ENCODE results near the gene MCOLN1.
"Not testable (repeated sequence)": the region's sequence is repeated elsewhere in the genome, so short reads cannot be mapped to it uniquely, and the experiment has no call there.

MCOLN1 gene

DNA sequence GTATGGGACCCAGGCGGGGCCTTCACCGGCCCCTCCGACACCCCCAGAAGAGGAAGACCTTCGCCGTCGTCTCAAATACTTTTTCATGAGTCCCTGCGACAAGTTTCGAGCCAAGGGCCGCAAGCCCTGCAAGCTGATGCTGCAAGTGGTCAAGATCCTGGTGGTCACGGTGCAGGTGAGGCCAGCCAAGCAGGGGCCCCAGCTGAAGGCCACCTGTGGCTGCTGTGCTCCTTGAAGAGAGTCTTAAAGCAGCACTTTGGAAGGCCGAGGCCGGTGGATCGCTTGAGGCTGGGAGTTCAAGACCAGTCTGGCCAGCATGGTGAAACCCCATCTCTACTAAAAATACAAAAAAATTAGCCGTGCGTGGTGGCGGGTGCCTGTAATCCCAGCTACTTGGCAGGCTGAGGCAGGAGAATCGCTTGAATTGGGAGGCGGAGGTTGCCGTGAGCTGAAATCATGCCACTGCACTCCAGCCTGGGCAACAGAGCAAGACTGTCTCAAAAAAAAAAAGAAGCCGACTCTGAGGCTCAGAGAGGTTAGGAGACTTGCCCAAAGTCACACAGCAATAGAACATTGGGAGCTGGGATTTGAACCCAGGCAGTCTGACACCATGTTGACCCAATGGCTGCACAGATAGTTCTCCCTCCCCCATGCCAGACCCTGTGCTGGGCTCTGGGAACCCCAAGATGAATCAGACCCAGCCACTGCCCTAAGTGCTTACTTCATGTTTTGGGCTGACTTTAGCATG, 2.7 kb downstream of the MCOLN1 start:
- no peak for DNase-seq (ENCODE audit: low read depth in 1 of 2, low spot score in 1 of 2)

DNA sequence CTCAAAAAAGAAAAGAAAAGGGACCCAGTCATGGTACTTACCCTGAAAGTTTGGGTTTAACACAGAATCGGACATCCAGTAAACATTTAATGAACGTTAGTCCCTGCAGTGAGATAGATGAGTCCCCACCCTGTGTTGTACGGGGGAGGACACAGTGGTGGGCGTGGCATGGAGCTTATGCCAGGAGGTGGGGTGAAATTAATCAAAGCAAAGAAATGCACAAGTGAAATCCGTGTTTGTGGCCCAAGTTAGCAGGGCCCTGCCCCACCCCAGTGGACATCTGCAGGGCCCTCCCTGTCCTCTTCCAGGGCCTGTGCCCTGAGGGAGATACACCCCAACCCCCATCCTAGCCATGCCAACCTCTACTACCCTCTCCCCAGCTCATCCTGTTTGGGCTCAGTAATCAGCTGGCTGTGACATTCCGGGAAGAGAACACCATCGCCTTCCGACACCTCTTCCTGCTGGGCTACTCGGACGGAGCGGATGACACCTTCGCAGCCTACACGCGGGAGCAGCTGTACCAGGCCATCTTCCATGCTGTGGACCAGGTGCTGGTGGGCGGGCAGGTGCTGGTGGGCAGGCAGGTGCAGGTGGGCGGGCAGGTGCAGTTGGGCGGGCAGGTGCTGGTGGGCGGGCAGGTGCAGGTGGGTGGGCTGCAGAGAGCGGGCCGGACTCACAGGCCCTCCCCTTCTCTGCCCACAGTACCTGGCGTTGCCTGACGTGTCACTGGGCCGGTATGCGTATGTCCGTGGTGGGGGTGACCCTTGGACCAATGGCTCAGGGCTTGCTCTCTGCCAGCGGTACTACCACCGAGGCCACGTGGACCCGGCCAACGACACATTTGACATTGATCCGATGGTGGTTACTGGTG, 3.9 kb downstream of the MCOLN1 start:
- no peak for DNase-seq (ENCODE audit: low read depth in 1 of 2, low spot score in 1 of 2)

DNA sequence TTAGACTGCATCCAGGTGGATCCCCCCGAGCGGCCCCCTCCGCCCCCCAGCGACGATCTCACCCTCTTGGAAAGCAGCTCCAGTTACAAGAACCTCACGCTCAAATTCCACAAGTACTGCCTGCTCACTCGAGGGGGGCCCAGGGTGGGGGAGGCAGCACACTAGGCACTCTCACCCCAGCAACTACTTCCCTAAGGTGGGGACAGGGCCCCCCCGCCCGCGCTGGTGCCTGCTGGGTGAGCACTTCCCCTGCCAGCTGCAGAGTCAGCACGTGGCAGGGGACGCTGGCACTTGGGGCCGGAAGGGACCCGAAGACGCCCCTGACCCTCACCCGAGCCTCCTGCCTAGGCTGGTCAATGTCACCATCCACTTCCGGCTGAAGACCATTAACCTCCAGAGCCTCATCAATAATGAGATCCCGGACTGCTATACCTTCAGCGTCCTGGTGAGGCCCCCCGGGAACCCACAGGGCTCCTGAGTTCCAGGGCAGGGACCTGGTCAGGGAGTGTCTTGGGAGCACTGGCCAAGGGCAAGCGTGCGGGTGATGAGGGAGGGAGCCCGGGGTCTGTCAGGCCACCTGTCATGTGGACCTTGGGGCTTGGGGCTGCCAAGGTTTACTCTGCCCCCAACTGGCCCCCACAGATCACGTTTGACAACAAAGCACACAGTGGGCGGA, 5.2 kb downstream of the MCOLN1 start:
- no peak for DNase-seq (ENCODE audit: low read depth in 1 of 2, low spot score in 1 of 2)

DNA sequence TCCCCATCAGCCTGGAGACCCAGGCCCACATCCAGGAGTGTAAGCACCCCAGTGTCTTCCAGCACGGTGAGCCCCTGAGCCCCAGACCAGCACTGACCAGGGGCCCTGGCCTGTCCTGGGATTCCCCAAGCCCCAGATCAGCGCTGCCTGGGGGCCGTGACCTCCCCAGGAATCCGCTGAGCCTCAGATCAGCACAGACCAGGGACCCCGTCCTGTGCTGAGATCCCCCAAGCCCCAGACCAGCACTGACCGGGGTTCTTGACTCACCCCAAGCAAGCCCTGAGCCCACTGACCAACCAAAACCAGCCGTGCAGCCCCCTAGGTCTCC, 5.7 kb downstream of the MCOLN1 start:
- no peak for DNase-seq (ENCODE audit: low read depth in 1 of 2, low spot score in 1 of 2)

DNA sequence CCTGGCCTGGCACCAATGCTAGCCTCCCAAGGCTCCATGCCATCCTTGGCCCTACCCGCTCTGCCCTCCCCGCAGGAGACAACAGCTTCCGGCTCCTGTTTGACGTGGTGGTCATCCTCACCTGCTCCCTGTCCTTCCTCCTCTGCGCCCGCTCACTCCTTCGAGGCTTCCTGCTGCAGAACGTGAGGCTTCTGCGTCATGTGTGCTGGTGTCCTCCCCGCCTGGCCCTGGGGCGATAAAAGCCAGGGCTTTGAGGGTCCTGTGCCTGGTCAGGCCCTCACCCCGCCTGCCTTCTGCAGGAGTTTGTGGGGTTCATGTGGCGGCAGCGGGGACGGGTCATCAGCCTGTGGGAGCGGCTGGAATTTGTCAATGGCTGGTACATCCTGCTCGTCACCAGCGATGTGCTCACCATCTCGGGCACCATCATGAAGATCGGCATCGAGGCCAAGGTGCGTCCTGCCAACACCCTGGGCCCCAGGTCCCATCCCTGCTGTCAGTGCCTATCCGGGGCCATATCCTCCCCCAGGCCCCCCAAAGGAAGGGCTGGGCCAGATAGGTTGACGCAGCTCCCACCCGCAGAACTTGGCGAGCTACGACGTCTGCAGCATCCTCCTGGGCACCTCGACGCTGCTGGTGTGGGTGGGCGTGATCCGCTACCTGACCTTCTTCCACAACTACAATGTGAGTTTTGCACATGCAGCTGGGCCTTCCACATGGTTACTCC, 6.3 kb downstream of the MCOLN1 start:
- no peak for DNase-seq (ENCODE audit: low read depth in 1 of 2, low spot score in 1 of 2)

DNA sequence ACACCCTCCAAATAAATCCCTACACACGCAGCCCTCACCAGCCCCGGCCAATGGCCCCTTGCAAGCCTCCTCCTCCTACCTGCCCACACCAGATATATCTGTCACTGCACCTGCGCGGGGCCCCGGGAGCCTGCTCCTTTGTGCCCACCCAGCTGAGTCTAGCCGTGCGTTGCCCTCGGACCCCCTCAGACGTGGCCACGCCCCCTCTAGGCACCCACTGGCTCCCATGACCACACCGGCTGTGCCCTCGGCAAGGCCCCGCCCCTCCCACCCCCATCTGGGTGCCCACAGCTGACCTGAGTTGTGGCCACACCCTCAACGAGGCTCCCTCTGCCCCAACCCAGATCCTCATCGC, 6.8 kb downstream of the MCOLN1 start:
- DNase-seq (ENCODE audit: low read depth in 1 of 2, low spot score in 1 of 2): no peak

DNA sequence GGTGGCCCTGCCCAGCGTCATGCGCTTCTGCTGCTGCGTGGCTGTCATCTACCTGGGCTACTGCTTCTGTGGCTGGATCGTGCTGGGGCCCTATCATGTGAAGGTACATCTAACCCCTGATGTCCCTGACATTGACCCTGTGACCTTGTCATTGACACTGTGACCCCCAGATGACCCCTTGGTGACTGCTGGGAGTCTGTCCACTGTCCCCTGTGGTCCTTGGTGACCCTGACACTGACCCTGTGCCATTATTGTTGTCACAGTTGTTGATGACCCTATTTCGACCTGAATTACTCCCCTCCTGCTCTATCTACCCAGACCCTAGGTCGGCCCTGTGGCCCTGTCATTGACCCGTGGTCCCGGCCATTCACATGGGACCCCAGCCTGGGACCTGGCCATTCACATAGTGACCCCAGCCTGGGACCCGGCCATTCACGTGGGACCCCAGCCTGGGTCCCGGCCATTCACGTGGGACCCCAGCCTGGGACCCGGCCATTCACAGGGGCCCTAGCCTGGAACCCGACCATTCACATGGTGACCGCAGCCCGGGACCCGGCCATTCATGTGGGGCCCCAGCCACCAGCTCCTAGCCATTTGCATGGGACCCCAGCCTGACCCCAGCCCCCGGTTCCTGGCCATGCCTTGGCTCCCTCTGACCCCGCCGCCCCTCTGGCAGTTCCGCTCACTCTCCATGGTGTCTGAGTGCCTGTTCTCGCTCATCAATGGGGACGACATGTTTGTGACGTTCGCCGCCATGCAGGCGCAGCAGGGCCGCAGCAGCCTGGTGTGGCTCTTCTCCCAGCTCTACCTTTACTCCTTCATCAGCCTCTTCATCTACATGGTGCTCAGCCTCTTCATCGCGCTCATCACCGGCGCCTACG, 7.4 kb downstream of the MCOLN1 start:
- DNase-seq (ENCODE audit: low read depth in 1 of 2, low spot score in 1 of 2): no peak

DNA sequence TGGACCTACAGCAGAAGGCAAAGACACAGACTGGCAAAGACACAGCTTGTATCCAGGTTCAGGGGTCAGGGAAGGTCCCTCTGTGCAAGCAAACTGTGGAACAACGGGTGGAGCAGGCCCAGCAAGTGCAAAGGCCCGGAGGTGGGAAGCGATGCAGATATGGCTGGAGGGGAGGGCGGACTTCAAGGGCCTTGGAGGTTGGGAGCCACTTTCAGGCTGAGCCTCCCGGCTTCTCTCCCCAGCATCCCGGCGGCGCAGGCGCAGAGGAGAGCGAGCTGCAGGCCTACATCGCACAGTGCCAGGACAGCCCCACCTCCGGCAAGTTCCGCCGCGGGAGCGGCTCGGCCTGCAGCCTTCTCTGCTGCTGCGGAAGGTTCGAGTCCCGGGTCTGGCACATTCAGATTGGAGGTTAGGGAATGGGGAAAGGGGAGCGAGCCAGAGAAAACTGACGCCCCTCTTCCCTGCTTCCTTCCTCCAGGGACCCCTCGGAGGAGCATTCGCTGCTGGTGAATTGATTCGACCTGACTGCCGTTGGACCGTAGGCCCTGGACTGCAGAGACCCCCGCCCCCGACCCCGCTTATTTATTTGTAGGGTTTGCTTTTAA, 11.0 kb downstream of the MCOLN1 start:
- DNase-seq (ENCODE audit: low read depth in 1 of 2, low spot score in 1 of 2): no peak

DNA sequence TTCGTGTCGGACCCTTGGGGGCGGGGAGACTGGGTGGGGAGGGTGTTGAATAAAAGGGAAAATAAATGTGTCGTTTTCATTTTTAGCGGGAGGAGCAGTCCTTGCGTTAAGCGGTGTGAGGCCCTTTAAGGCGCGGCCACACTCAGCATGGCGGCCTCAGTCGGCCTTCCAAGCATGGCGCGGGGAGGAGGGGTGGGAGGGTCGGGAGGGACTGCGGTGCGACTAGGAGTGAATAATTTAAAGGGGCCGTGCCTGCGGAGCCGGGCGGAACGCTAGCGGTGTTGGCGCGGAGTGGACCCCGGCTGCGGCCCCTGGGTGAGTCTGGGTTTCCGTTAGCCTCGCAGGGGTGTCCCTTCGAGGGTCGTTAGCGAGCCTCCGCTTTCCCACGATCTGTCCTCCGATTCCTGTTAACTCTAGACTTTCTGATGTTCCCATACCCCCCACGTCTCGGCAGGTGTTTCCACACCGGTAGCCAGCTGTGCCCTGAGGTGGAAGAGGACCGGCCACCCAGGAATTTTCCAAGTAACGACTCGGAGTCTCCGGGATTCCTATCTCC, 11.6 kb downstream of the MCOLN1 start:
- peak; percentile 62 to 73 for DNase-seq (ENCODE audit: low read depth in 1 of 2, low spot score in 1 of 2)

DNA sequence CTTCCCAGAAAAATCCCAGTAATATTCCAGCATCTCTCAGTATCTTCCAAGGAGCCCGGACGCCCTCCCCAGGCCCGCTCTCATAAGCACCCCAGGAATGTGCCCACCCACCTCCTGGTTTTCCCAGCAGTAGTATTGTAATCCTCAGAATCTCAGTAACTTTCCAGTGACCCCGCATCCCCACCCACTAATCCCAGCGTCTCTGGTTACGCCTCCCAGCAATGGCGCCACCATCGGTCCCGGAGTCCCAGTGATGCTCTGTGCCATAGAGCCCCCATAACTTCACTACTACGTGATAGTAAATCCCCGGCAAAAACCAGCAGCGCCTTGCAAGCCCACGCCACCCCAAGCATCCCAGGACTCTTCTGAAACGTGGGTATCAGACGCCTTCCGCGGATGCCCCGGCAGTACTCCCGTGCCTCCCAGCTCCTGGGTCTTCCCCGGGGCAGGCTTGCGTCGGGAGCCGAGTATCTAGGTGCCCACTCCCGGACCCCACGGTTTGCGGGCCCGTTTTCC, 12.2 kb downstream of the MCOLN1 start:
- no peak for DNase-seq (ENCODE audit: low read depth in 1 of 2, low spot score in 1 of 2)

DNA sequence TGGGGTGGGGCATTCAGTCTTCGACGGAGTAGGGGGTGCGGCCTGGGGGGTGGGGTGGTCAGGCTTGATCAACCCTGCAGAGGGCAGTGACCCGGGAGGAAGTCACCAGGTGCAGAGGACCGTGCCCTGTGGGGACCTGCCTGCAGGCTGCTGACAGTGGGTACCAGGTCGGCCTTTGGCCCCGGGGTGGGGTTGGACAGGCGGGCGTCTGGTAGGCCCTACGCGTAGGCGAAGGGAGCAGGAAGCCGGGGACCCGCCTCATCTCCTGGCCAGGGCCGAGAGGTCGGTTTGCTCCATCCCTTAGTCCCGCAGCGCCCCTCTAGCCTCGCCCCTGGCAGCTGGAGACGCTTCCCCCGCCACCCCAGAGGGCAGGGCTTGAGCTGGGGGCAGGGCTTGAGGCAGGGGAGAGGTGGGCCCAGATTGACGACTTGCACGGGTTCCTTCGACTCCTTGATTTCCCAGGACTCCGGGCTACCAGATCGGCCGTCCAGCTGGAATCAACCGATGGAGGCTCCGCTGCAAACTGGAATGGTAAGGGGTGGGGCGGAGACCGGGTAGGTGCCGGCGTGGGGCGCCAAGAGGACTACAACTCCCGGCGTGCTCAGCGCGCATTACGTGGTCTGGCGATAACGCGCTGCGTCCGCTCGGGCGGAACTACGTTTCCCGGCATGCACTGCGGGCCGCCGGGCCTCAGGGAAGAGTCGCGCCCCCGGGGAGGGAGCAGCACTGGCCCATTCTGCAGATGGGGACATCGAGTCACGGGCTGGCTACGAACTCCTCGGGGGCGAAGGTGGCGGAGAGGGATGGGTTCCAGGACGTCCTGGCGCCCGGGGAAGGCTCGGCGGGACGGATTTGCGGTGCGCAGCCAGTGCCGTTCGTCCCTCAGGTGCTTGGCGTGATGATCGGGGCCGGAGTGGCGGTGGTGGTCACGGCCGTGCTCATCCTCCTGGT, 12.9 kb downstream of the MCOLN1 start, which contains the start of gene PNPLA6:
Gene PNPLA6 (plus strand): TSS at position 671 of the 951 bp plus-strand sequence. CDS start 72 bp downstream, at position 743.
- DNase-seq (ENCODE audit: low read depth in 1 of 2, low spot score in 1 of 2): peak; percentile 83 to 90

DNA sequence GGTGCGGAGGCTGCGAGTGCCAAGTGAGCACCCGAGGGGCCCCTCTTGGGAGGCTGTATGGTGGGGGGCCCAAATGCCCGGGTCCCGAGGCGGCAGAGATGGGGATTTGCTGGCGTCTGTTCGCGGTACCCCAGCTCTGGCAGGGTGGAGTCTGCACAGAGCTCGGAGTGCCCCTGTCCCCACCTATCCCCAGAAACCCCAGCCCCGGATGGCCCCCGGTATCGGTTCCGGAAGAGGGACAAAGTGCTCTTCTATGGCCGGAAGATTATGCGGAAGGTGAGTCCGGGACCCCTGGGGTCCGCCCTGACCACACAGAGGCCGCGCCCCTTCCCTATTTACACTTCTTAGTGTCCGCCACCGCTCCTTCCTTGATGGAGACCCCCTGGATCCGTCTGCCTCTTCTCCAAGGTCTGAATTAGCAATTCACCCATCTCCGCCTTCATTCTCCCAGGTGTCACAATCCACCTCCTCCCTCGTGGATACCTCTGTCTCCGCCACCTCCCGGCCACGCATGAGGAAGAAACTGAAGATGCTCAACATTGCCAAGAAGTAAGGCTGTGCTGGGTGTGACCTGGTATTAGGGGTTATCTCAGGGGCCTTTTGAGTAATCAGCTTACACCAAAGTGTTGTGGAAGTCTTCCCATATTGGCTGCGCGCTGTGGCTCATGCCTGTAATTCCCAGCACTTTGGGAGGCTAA, 13.7 kb downstream of the MCOLN1 start:
- DNase-seq (ENCODE audit: low read depth in 1 of 2, low spot score in 1 of 2): no peak

DNA sequence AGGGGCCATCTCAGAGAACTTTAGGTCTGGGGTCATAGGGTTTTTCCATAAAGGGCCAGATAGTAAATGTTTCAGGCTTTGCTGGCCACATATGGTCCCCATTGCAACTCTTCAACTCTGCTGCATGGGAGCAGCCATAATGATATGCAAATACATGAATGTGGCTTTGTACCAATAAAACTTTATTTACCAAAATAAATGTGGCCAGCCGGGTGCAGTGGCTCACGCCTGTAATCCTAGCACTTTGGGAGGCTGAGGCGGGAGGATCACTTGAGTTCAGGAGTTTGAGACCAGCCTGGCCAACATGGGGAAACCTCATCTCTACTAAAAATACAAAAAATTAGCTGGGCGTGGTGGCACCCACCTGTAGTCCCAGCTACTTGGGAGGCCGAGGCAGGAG, 16.6 kb downstream of the MCOLN1 start:
- DNase-seq (ENCODE audit: low read depth in 1 of 2, low spot score in 1 of 2): not testable (repeated sequence)

DNA sequence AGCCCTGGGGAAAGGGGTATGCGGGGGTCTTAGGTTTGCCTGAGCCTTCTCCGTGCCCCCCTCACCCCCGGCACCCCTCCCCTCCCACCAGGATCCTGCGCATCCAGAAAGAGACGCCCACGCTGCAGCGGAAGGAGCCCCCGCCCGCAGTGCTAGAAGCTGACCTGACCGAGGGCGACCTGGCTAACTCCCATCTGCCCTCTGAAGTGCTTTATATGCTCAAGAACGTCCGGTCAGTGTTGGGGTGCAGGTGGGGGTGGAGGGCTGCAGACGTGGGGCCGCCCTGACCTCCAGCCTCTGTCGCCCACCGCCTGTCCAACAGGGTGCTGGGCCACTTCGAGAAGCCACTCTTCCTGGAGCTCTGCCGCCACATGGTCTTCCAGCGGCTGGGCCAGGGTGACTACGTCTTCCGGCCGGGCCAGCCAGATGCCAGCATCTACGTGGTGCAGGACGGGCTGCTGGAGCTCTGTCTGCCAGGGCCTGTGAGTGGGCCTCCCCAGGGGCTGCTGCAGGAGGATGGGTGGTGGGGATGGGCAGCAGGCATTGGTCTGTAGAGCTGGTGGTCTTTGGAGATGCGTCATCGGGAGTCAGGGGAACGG, 17.5 kb downstream of the MCOLN1 start:
- DNase-seq (ENCODE audit: low read depth in 1 of 2, low spot score in 1 of 2): no peak

DNA sequence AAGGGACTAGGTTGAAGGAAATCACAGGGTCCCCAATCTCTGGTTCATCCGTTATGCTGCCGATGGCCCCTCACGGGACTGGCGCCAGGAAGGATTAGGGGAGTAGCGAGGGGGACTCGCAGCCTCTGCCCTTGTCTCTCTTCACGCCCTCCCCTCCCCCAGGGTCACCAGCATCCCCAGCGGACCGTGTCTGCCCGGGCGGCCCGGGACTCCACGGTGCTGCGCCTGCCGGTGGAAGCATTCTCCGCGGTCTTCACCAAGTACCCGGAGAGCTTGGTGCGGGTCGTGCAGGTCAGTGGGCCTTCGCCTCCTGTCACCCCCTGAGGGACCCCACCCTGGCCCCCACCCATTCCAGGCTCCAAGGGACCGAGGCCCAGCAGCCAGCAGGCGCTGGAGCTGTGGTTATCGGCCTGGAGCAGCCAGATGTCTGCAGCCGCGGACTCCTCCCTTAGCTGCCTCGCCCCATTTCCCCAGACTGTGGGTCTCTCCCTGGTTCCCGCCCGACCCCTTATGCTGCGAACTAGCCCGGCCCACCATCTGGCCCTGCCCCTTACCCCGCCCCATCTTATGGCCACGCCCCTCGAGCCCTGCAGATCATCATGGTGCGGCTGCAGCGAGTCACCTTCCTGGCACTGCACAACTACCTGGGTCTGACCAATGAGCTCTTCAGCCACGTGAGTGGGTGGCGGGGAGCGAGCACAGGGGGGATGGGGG, 18.5 kb downstream of the MCOLN1 start:
- no peak for DNase-seq (ENCODE audit: low read depth in 1 of 2, low spot score in 1 of 2)

DNA sequence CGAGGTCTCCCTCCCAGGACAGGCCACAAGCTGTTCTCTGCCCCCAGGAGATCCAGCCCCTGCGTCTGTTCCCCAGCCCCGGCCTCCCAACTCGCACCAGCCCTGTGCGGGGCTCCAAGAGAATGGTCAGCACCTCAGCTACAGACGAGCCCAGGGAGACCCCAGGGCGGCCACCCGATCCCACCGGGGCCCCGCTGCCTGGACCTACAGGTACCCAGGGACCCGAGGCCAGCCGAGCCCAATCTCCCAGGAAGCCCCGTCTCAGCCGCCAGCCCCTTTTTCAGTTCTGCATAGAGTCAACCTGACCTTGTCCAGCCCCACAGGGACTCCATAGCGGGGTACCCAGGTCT, 19.0 kb downstream of the MCOLN1 start:
- no peak for DNase-seq (ENCODE audit: low read depth in 1 of 2, low spot score in 1 of 2)
